Measurements from ENCODE around the gene SHISAL1. TPM values are rescaled to one million over a fixed set of nuclear protein-coding genes. Genes with fewer than 3 reads are reported as not detected.

Gene SHISAL1
- total and polyA plus RNA-seq, 10 of the 15 experiments (the other 5 are each of a cell fraction or from before 2014, with no cell fraction given) = not detected

DNA sequence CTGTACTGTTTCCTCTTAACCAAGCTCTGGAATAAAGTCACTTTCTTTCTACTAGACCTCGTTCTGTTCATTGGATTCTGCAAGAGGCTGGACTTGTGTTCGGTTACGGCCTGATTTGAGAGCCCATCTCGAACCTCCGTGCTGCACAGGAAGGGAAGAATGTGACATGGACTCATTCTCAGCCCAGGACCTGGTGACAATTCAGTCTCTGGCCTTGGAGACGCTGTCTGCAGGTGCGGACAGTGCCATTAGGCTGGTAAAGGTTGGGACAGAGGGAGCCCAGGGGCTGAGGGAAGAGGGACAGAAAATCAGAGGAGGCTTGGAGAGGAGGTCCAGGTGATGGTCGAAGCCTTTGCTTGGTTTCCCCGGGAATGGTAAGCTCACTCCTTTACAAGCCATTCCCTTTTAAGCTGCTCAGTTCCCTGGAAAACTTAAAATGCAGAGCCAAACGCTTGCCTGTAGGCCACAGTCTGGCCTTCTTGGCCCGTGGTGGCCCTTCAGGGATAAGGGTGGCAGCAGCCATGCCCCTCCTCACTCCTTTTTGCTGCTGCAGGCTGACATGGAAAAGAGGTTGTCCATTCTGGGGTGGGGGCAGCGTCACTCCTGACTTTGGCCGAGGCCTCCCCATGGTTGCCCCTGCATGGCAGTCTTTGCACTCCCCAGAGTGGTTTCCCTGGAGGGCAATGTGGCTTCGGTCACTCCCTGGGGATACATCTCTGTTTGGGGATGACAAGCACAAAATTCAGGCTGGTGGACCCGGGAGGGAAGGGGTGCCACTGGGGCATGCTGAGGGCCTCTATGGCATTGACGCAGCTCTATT is 52.3 kb downstream of the SHISAL1 start:
- RAD21 ChIA-PET (ENCODE audit: unreplicated experiment) = no interaction called here
- no TSS peak for BruUV-seq (replicated peaks)
- no peaks in the 10 kb centered on the region; the same call in 2 of the 3 replicates for H3K9me3 ChIP-seq (replicated peaks; ENCODE audit: control insufficient read depth, insufficient read depth, low read length)
- TF ChIP-seq SIX5 (IDR thresholded peaks at IDR 0.05; ENCODE audit: low read depth, low read length, severe bottlenecking) (no peak), NBN (IDR thresholded peaks at IDR 0.05) (no peak), KDM1A (IDR thresholded peaks at IDR 0.05; ENCODE audit: borderline replicate concordance) (no peak), HCFC1 (IDR thresholded peaks at IDR 0.05; ENCODE audit: low read length) (no peak), POU2F2 (IDR thresholded peaks at IDR 0.05; ENCODE audit: borderline replicate concordance, low read depth, low read length) (no peak), RAD51 (IDR thresholded peaks at IDR 0.05) (no peak), RCOR1 (conservative IDR thresholded peaks at IDR 0.05; ENCODE audit: low read depth, low read length) (no peak), EED (IDR thresholded peaks at IDR 0.05; ENCODE audit: low read depth) (no peak), SP1 (IDR thresholded peaks at IDR 0.05; ENCODE audit: low read depth, low read length) (no peak), BRCA1 (IDR thresholded peaks at IDR 0.05; ENCODE audit: low read depth, low read length) (no peak), DPF2 (IDR thresholded peaks at IDR 0.05) (no peak), SMAD1 (IDR thresholded peaks at IDR 0.05; ENCODE audit: low read depth, partially characterized antibody) (no peak)
- TF ChIP-seq, protein P1, sequence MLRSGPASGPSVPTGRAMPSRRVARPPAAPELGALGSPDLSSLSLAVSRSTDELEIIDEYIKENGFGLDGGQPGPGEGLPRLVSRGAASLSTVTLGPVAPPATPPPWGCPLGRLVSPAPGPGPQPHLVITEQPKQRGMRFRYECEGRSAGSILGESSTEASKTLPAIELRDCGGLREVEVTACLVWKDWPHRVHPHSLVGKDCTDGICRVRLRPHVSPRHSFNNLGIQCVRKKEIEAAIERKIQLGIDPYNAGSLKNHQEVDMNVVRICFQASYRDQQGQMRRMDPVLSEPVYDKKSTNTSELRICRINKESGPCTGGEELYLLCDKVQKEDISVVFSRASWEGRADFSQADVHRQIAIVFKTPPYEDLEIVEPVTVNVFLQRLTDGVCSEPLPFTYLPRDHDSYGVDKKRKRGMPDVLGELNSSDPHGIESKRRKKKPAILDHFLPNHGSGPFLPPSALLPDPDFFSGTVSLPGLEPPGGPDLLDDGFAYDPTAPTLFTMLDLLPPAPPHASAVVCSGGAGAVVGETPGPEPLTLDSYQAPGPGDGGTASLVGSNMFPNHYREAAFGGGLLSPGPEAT (IDR thresholded peaks at IDR 0.05; ENCODE audit: low read depth) = no peak
- TF ChIP-seq, protein P2, sequence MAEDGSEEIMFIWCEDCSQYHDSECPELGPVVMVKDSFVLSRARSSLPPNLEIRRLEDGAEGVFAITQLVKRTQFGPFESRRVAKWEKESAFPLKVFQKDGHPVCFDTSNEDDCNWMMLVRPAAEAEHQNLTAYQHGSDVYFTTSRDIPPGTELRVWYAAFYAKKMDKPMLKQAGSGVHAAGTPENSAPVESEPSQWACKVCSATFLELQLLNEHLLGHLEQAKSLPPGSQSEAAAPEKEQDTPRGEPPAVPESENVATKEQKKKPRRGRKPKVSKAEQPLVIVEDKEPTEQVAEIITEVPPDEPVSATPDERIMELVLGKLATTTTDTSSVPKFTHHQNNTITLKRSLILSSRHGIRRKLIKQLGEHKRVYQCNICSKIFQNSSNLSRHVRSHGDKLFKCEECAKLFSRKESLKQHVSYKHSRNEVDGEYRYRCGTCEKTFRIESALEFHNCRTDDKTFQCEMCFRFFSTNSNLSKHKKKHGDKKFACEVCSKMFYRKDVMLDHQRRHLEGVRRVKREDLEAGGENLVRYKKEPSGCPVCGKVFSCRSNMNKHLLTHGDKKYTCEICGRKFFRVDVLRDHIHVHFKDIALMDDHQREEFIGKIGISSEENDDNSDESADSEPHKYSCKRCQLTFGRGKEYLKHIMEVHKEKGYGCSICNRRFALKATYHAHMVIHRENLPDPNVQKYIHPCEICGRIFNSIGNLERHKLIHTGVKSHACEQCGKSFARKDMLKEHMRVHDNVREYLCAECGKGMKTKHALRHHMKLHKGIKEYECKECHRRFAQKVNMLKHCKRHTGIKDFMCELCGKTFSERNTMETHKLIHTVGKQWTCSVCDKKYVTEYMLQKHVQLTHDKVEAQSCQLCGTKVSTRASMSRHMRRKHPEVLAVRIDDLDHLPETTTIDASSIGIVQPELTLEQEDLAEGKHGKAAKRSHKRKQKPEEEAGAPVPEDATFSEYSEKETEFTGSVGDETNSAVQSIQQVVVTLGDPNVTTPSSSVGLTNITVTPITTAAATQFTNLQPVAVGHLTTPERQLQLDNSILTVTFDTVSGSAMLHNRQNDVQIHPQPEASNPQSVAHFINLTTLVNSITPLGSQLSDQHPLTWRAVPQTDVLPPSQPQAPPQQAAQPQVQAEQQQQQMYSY (CRISPR knock-in tag; IDR thresholded peaks at IDR 0.05) = no peak
- TF ChIP-seq, protein P3, sequence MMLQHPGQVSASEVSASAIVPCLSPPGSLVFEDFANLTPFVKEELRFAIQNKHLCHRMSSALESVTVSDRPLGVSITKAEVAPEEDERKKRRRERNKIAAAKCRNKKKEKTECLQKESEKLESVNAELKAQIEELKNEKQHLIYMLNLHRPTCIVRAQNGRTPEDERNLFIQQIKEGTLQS (IDR thresholded peaks at IDR 0.05; ENCODE audit: borderline replicate concordance, extremely low read depth, low read depth, low read length) = no peak
- TF ChIP-seq, protein P4, sequence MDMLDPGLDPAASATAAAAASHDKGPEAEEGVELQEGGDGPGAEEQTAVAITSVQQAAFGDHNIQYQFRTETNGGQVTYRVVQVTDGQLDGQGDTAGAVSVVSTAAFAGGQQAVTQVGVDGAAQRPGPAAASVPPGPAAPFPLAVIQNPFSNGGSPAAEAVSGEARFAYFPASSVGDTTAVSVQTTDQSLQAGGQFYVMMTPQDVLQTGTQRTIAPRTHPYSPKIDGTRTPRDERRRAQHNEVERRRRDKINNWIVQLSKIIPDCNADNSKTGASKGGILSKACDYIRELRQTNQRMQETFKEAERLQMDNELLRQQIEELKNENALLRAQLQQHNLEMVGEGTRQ (IDR thresholded peaks at IDR 0.05; ENCODE audit: borderline replicate concordance, low read depth, low read length) = no peak
- TF ChIP-seq, protein P5, sequence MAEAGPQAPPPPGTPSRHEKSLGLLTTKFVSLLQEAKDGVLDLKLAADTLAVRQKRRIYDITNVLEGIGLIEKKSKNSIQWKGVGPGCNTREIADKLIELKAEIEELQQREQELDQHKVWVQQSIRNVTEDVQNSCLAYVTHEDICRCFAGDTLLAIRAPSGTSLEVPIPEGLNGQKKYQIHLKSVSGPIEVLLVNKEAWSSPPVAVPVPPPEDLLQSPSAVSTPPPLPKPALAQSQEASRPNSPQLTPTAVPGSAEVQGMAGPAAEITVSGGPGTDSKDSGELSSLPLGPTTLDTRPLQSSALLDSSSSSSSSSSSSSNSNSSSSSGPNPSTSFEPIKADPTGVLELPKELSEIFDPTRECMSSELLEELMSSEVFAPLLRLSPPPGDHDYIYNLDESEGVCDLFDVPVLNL (IDR thresholded peaks at IDR 0.05; ENCODE audit: low read depth, low read length) = no peak

More for the DNA sequence above, 52.3 kb downstream of the SHISAL1 start:
- SMC1A ChIA-PET (ENCODE audit: uncharacterized antibody, unreplicated experiment) = interaction anchor here (1.2 kb wide), 1 partner anchor 21 kb away, joined by 3 read pairs; no protein-coding TSS in a partner anchor
- H4K20me1 ChIP-seq (ENCODE audit: control insufficient read depth, insufficient read depth) = no peaks in the 10 kb centered on the region
- no peak overlapping the region for H3K9ac ChIP-seq (ENCODE audit: control insufficient read depth, insufficient read depth, low read length)
- in situ Hi-C loops (cut with MboI) (no loop called here), intact Hi-C loops (cut with micrococcal nuclease; ENCODE audit: unreplicated experiment) (no loop called here)
- no peak overlapping the region for H3K27ac ChIP-seq (ENCODE audit: control insufficient read depth, insufficient read depth)
- WGBS (ENCODE audit: insufficient coverage, insufficient replicate concordance, low lambda C conversion rate, missing lambda C conversion rate) = 26% methylated on average over 16 of the region's 16 CpGs
- no peak overlapping the region for H2AFZ ChIP-seq (ENCODE audit: control insufficient read depth, low read depth, low read length)
- CTCF ChIA-PET = interaction anchor here (1.1 kb wide), 1 partner anchor 267 kb away, joined by 3 read pairs; no protein-coding TSS in a partner anchor
- ATAC-seq (no peak), DNase-seq (ENCODE audit: low read depth, low spot score) (no peak), FAIRE-seq (no peak)
- H3K79me2 ChIP-seq (ENCODE audit: control insufficient read depth, insufficient read depth, low read length) = no peaks in the 10 kb centered on the region
- no peaks in the 10 kb centered on the region for H3K36me3 ChIP-seq (ENCODE audit: control insufficient read depth in 2 of 2, insufficient read depth in 2 of 2, low read length in 1 of 2)
- no peak overlapping the region for H3K4me2 ChIP-seq (ENCODE audit: control insufficient read depth, insufficient read depth)
- no peaks in the 10 kb centered on the region for H3K4me1 ChIP-seq (ENCODE audit: control insufficient read depth, insufficient read depth, low read length)
- H3K27me3 ChIP-seq (replicated peaks in 1 of 2; ENCODE audit: control insufficient read depth in 2 of 2, insufficient read depth in 2 of 2, low read length in 1 of 2) = no peaks in the 10 kb centered on the region
- H3K4me3 ChIP-seq = no peak overlapping the region
- POLR2A ChIA-PET = no interaction called here

All from GM12878 (cell line).